22Rv1 (cell line): ENCODE data around the gene SPTBN2.

Experiments
- H3K27ac ChIP-seq: fragments of 450-650 bp; 2 replicates; pipeline ENCODE4 v1.5.1; 2017
- ZFX ChIP-seq: fragments of 450-650 bp; IDR thresholded peaks from 2 replicates; pipeline ENCODE4 v1.6.1; 2017; ENCODE audit warnings: antibody characterized with exemption, borderline replicate concordance
- TF ChIP-seq, protein P1 (sequence below): fragments of 450-650 bp; IDR thresholded peaks from 2 replicates; pipeline ENCODE4 v1.5.1; 2017; ENCODE audit warnings: mild to moderate bottlenecking

The SPTBN2 gene

DNA sequence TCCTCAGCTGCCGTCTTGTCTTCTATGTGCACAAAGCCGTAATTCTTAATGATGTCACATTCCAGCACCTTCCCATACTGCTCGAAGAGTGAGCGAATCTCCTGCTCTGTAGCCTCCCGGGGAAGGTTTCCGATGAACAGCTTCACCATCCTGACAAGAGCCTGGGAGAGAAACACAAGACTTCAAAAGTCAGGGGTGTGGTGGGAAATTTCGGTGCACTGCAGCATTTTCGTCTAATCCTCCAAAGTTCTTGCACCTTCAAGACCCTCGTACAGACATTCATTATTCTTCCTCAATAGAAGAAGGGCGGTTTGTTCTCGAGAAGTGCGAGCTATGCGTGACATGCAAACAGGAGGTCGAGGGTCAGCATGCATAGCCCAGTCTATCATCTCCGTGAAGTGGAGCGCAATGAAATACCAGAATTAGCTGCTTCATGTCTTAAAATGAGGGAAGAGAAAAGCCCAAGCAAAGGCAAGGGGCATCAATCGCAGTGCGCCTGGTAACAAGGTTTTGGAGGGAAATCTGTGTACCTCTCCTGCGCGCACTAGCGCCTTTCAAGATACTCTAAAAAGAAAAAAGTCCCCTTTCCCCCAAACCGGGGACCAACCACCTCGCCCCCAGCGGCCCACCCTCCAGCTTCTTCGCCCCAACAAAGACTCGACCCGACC, 52.0 kb downstream of the SPTBN2 start:
- peak overlapping the region; percentile 95 for H3K27ac ChIP-seq
- TF ChIP-seq ZFX: no peak
- TF ChIP-seq, protein P1, sequence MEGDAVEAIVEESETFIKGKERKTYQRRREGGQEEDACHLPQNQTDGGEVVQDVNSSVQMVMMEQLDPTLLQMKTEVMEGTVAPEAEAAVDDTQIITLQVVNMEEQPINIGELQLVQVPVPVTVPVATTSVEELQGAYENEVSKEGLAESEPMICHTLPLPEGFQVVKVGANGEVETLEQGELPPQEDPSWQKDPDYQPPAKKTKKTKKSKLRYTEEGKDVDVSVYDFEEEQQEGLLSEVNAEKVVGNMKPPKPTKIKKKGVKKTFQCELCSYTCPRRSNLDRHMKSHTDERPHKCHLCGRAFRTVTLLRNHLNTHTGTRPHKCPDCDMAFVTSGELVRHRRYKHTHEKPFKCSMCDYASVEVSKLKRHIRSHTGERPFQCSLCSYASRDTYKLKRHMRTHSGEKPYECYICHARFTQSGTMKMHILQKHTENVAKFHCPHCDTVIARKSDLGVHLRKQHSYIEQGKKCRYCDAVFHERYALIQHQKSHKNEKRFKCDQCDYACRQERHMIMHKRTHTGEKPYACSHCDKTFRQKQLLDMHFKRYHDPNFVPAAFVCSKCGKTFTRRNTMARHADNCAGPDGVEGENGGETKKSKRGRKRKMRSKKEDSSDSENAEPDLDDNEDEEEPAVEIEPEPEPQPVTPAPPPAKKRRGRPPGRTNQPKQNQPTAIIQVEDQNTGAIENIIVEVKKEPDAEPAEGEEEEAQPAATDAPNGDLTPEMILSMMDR: no peak

DNA sequence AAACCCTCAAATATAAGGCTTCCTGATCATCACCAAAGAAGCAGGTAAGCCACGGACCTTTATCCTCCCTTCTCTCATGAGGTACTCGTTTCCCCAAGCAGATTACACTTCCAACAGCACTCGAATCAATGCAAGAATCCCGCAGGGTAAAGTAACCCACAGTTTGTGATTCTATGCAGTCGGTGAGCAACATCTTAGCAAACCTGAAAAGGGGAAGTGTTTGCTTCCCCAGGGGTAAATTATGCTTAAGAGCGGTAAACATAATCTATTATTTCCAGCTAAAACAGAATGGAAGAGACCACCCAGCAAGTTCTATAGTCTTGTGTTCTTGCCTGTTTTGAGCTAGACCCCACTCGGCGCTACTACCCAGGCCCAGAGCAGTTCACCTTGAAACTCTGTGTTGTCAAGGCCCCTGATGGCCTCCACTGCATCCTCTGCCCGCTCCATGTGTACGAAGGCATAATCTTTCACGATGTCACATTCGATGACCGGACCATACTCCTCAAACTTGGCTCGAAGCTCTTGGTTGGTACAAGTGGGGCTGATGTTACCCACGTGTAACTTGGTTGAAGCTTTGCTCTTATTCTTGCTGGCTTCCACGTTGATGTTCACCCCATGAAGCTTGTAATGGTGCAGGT, 52.6 kb downstream of the SPTBN2 start:
- peak overlapping the region; percentile 95 for H3K27ac ChIP-seq
- TF ChIP-seq, protein P1: no peak
- TF ChIP-seq ZFX: no peak

DNA sequence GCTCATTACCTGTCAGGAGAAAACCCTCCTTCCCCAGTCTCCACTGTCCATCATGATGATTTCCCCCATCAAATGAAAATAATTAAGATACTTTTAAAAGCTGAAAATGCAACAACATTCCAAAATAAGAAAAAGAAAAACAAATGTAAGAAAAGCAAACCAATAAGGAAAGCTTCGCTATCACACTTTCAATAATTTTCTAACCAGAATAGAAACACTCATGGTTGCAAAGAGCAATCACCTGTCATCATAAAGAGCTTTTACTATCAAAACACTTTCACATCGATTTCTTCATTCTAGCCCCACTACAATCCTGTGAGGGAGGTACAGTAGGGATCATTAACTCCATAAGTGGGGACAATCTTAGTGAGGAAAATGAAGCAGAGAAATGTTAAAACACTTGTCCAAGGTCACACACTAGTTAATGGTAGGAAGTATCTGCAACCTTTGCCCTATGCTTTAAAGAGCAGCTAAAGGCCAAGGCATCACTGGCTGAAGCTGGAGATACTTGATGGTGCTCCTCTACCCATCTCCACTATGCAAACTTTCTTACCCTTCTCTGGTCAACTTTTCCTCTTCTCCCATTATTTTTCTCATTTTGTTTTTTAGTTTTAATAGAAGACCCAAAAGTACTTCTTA, 53.9 kb downstream of the SPTBN2 start:
- no peak overlapping the region for H3K27ac ChIP-seq
- TF ChIP-seq, protein P1: no peak
- TF ChIP-seq ZFX: no peak

DNA sequence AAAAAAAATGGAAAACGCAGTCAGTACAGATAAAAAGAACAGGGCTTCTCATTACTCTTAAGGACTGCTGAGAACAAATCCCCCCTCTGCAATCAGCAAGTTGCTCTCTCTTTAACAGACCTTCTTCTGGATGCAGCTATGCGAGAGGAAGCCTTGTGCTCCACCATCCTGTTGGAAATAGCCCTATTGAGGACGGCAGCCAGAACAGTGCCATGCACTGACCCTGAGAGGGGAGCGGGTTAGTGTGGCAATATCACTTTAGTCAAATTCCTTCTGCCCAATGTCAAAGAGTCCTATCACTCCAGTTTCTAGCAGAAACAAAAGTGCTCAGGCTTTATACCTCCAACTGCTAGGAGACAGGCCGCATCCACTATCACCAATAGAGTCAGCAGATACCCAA, 58.2 kb downstream of the SPTBN2 start:
- H3K27ac ChIP-seq: no peak overlapping the region
- no peak for TF ChIP-seq ZFX
- TF ChIP-seq, protein P1: no peak

DNA sequence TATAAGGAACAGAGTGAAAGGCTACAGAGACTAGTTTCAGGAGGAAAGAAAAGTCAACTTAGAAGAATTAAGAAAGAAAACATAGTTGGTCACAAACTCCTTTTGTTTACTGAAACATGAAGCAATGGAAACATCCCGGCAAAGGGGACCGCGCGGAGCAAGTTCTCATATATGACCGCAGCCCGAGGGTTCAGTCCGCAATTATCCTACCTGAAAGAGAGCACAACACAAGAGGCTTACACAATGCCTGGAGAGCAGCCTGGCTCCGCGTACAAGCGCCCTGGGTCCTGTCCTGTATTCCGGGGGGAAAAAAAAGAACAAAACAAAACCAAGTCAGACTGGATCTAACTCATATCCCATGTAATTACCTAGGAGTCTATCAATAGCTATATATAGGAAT, 63.6 kb downstream of the SPTBN2 start:
- TF ChIP-seq, protein P1: no peak
- TF ChIP-seq ZFX: no peak
- no peak overlapping the region for H3K27ac ChIP-seq

DNA sequence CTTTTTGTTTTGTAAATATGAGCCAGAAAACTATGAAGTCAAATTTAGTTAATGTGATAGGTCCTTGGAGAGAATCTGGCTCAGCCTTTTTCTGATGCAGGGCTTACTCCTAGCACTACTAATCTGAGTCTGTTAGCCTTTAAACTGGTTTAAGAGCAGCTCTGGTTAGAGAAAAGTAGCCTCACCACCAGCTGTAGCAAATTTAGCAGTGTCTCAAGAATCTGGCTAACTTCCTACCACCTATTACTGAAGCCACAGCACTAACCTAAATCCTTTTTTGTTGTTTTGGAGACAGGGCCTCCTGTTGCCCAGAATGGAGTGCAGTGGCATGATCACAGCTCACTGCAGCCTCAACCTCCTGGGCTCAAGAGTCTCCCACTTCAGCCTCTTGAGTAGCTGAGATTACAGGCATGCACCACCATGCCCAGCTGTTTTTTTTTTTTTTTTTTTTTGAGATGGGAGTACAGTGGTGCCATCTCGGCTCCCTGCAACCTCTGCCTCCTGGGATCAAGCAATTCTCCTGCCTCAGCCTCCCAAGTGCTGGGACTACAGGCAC, 65.2 kb downstream of the SPTBN2 start:
- H3K27ac ChIP-seq: no peak overlapping the region
- TF ChIP-seq ZFX: no peak

DNA sequence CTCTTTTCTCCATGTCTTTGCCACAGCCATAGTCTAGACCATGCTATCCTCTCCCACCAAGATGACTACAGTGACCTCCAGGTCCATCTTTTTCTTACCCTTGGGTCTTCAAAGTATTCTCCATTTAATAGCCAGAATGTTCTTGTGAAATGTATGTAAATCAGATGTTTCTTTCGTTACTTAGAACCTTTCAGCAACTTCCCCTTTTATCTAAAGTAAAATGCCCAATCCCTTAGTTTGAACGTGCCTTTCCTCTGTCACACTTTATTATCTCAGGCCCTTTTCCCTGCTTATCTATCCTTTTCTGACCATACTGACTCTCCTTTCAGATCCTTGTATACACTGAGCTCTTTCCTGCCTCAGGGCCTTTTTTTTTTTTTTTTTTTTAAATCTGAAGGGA, 69.3 kb downstream of the SPTBN2 start:
- TF ChIP-seq, protein P1: no peak
- no peak for TF ChIP-seq ZFX
- H3K27ac ChIP-seq: peak overlapping the region; percentile 33
